Measurements from ENCODE around the gene SEC61B. TPM values are rescaled to one million over a fixed set of nuclear protein-coding genes. Genes with fewer than 3 reads are reported as not detected.

The SEC61B gene
- polyA plus RNA-seq, 1 experiment, result 134 TPM

GRCh38 chr9:99182356-99182755 is 39.7 kb upstream of the SEC61B start:
- H3K36me3 ChIP-seq (ENCODE audit: control insufficient read depth, insufficient read depth, low read length), result no peaks in the 10 kb centered on the region
- H3K27me3 ChIP-seq (ENCODE audit: control insufficient read depth, insufficient read depth, low read length), result no peaks in the 10 kb centered on the region
- no peak for TF ChIP-seq CTCF (IDR thresholded peaks at IDR 0.05; ENCODE audit: insufficient read depth, low read depth, low read length)
- DNase-seq (ENCODE audit: low read depth), result no peak
- ChIA-PET CTCF (interaction anchor here (0.9 to 2.1 kb wide), 6 partner anchors 9 to 1141 kb away, joined by 3 to 9 read pairs (median 4); no protein-coding TSS in a partner anchor), POLR2A (no interaction called here)
- no peak overlapping the region for H3K4me3 ChIP-seq (ENCODE audit: low read depth, low read length)

GRCh38 chr9:99183616-99184015 is 38.5 kb upstream of the SEC61B start:
- no peak for TF ChIP-seq CTCF (IDR thresholded peaks at IDR 0.05; ENCODE audit: insufficient read depth, low read depth, low read length)
- H3K27me3 ChIP-seq (ENCODE audit: control insufficient read depth, insufficient read depth, low read length), result peaks cover 4% of the 10 kb centered on the region
- ChIA-PET POLR2A (no interaction called here), CTCF (interaction anchor here (0.6 to 2.5 kb wide), 10 partner anchors 20 to 1142 kb away, joined by 3 to 8 read pairs (median 4); no protein-coding TSS in a partner anchor)
- H3K4me3 ChIP-seq (ENCODE audit: low read depth, low read length), result no peak overlapping the region
- H3K36me3 ChIP-seq (ENCODE audit: control insufficient read depth, insufficient read depth, low read length), result no peaks in the 10 kb centered on the region
- DNase-seq (ENCODE audit: low read depth), result no peak

GRCh38 chr9:99184110-99184474 is 38.0 kb upstream of the SEC61B start:
- Histone ChIP-seq H3K36me3 (ENCODE audit: control insufficient read depth, insufficient read depth, low read length) (no peaks in the 10 kb centered on the region), H3K4me3 (ENCODE audit: low read depth, low read length) (no peak overlapping the region), H3K27me3 (ENCODE audit: control insufficient read depth, insufficient read depth, low read length) (peaks cover 5% of the 10 kb centered on the region)
- no peak for TF ChIP-seq CTCF (IDR thresholded peaks at IDR 0.05; ENCODE audit: insufficient read depth, low read depth, low read length)
- ChIA-PET CTCF (interaction anchor here (0.6 to 4.0 kb wide), 23 partner anchors 7 to 1418 kb away, joined by 3 to 16 read pairs (median 5); no protein-coding TSS in a partner anchor), POLR2A (no interaction called here)
- no peak for DNase-seq (ENCODE audit: low read depth)

GRCh38 chr9:99184475-99185347 is 37.4 kb upstream of the SEC61B start:
- POLR2A ChIA-PET, result no interaction called here
- CTCF ChIA-PET, result interaction anchor here (0.5 to 4.0 kb wide), 40 partner anchors 8 to 1649 kb away, joined by 3 to 16 read pairs (median 4); no protein-coding TSS in a partner anchor
- peaks cover 5% of the 10 kb centered on the region for H3K27me3 ChIP-seq (ENCODE audit: control insufficient read depth, insufficient read depth, low read length)
- H3K36me3 ChIP-seq (ENCODE audit: control insufficient read depth, insufficient read depth, low read length), result no peaks in the 10 kb centered on the region
- no peak overlapping the region for H3K4me3 ChIP-seq (ENCODE audit: low read depth, low read length)
- peak; percentile 90 for TF ChIP-seq CTCF (IDR thresholded peaks at IDR 0.05; ENCODE audit: insufficient read depth, low read depth, low read length)
- peak; percentile 21 for DNase-seq (ENCODE audit: low read depth)

GRCh38 chr9:99185348-99185632 is 36.8 kb upstream of the SEC61B start:
- no peaks in the 10 kb centered on the region for H3K36me3 ChIP-seq (ENCODE audit: control insufficient read depth, insufficient read depth, low read length)
- CTCF ChIA-PET, result interaction anchor here (0.5 to 4.0 kb wide), 35 partner anchors 8 to 1648 kb away, joined by 3 to 16 read pairs (median 4); no protein-coding TSS in a partner anchor
- TF ChIP-seq CTCF (IDR thresholded peaks at IDR 0.05; ENCODE audit: insufficient read depth, low read depth, low read length), result no peak
- DNase-seq (ENCODE audit: low read depth), result no peak
- POLR2A ChIA-PET, result no interaction called here
- H3K4me3 ChIP-seq (ENCODE audit: low read depth, low read length), result no peak overlapping the region
- peaks cover 7% of the 10 kb centered on the region for H3K27me3 ChIP-seq (ENCODE audit: control insufficient read depth, insufficient read depth, low read length)

Data from BJ (cell line).